ENCODE data around the gene GRK5.
A peak's percentile ranks its signal among the peaks of the same experiment; 100 is the strongest.

Gene GRK5

GRCh38 chr10:119347181-119347974 is 140.0 kb downstream of the GRK5 start:
- Histone ChIP-seq H3K4me3 (ENCODE audit: low read length in 2 of 2) (no peak overlapping the region), H4K8ac (ENCODE audit: low read depth, low read length) (no peak overlapping the region), H3K27me3 (ENCODE audit: control insufficient read depth in 3 of 3, insufficient read depth in 3 of 3, low read depth in 1 of 3, low read length in 3 of 3) (no peaks in the 10 kb centered on the region), H3K79me1 (ENCODE audit: low read depth, low read length) (peaks cover 2% of the 10 kb centered on the region), H3K4ac (ENCODE audit: low read length) (no peak overlapping the region), H3K18ac (ENCODE audit: low read length) (no peak overlapping the region), H2AK5ac (ENCODE audit: low read depth, low read length) (no peak overlapping the region), H3K4me2 (ENCODE audit: insufficient read depth, low read length, poor library complexity, severe bottlenecking) (no peak overlapping the region), H3K36me3 (replicated peaks in 1 of 2; ENCODE audit: control insufficient read depth in 2 of 2, insufficient read depth in 2 of 2, low read length in 2 of 2) (peaks cover 0 to 3% of the 10 kb centered on the region in 2 donors), H3K9me3 (replicated peaks in 1 of 2; ENCODE audit: control insufficient read depth in 2 of 2, insufficient read depth in 1 of 2, low read depth in 1 of 2, low read length in 2 of 2) (peaks cover 3 to 15% of the 10 kb centered on the region in 2 donors), H3K27ac (replicated peaks; ENCODE audit: low read length) (no peak overlapping the region), H2BK5ac (ENCODE audit: low read length) (no peak overlapping the region), H2BK120ac (ENCODE audit: low read depth, low read length) (no peak overlapping the region), H2BK15ac (ENCODE audit: low read length) (no peak overlapping the region), H2BK12ac (ENCODE audit: low read length) (no peak overlapping the region), H3K14ac (ENCODE audit: low read length) (peak overlapping the region; percentile 43), H4K91ac (ENCODE audit: low read depth, low read length, poor library complexity) (no peak overlapping the region), H3K23ac (ENCODE audit: low read depth, low read length, poor library complexity) (peak overlapping the region; percentile 15), H2AFZ (ENCODE audit: low read length) (no peak overlapping the region), H3K4me1 (ENCODE audit: control insufficient read depth in 2 of 2, insufficient read depth in 1 of 2, low read depth in 1 of 2, low read length in 2 of 2) (peaks cover 0 to 8% of the 10 kb centered on the region in 2 donors), H3K9ac (ENCODE audit: low read depth, low read length, poor library complexity) (no peak overlapping the region)
- WGBS, 2 donors (ENCODE audit: extremely low coverage in 2 of 2, insufficient read length in 2 of 2, insufficient replicate concordance in 1 of 2), result no CpG with 5 or more reads among the region's 17 CpGs
- no peak for DNase-seq (ENCODE audit: low spot score)

GRCh38 chr10:119348106-119348505 is 140.7 kb downstream of the GRK5 start:
- Histone ChIP-seq H3K27me3 (ENCODE audit: control insufficient read depth in 3 of 3, insufficient read depth in 3 of 3, low read depth in 1 of 3, low read length in 3 of 3) (no peaks in the 10 kb centered on the region), H4K8ac (ENCODE audit: low read depth, low read length) (no peak overlapping the region), H2AK5ac (ENCODE audit: low read depth, low read length) (no peak overlapping the region), H3K4ac (ENCODE audit: low read length) (no peak overlapping the region), H2AFZ (ENCODE audit: low read length) (no peak overlapping the region), H4K91ac (ENCODE audit: low read depth, low read length, poor library complexity) (no peak overlapping the region), H3K4me3 (ENCODE audit: low read length in 2 of 2) (no peak overlapping the region), H2BK5ac (ENCODE audit: low read length) (no peak overlapping the region), H2BK120ac (ENCODE audit: low read depth, low read length) (no peak overlapping the region), H3K27ac (replicated peaks; ENCODE audit: low read length) (no peak overlapping the region), H3K9me3 (replicated peaks in 1 of 2; ENCODE audit: control insufficient read depth in 2 of 2, insufficient read depth in 1 of 2, low read depth in 1 of 2, low read length in 2 of 2) (peaks cover 3 to 15% of the 10 kb centered on the region in 2 donors), H3K4me2 (ENCODE audit: insufficient read depth, low read length, poor library complexity, severe bottlenecking) (no peak overlapping the region), H3K4me1 (ENCODE audit: control insufficient read depth in 2 of 2, insufficient read depth in 1 of 2, low read depth in 1 of 2, low read length in 2 of 2) (peaks cover 0 to 8% of the 10 kb centered on the region in 2 donors), H2BK15ac (ENCODE audit: low read length) (no peak overlapping the region), H3K9ac (ENCODE audit: low read depth, low read length, poor library complexity) (no peak overlapping the region), H3K23ac (ENCODE audit: low read depth, low read length, poor library complexity) (no peak overlapping the region), H3K79me1 (ENCODE audit: low read depth, low read length) (peaks cover 2% of the 10 kb centered on the region), H3K14ac (ENCODE audit: low read length) (no peak overlapping the region), H3K36me3 (replicated peaks in 1 of 2; ENCODE audit: control insufficient read depth in 2 of 2, insufficient read depth in 2 of 2, low read length in 2 of 2) (peaks cover 0 to 3% of the 10 kb centered on the region in 2 donors), H2BK12ac (ENCODE audit: low read length) (no peak overlapping the region), H3K18ac (ENCODE audit: low read length) (no peak overlapping the region)
- DNase-seq (ENCODE audit: low spot score), result no peak
- WGBS, 2 donors (ENCODE audit: extremely low coverage in 2 of 2, insufficient read length in 2 of 2, insufficient replicate concordance in 1 of 2), result no CpG with 5 or more reads among the region's 5 CpGs

GRCh38 chr10:119348516-119349240 is 141.3 kb downstream of the GRK5 start:
- no CpG with 5 or more reads among the region's 15 CpGs for WGBS, 2 donors (ENCODE audit: extremely low coverage in 2 of 2, insufficient read length in 2 of 2, insufficient replicate concordance in 1 of 2)
- no peak overlapping the region for H2BK12ac ChIP-seq (ENCODE audit: low read length)
- no peak overlapping the region for H3K4ac ChIP-seq (ENCODE audit: low read length)
- H3K27me3 ChIP-seq (ENCODE audit: control insufficient read depth in 3 of 3, insufficient read depth in 3 of 3, low read depth in 1 of 3, low read length in 3 of 3), result no peaks in the 10 kb centered on the region
- H2AK5ac ChIP-seq (ENCODE audit: low read depth, low read length), result no peak overlapping the region
- no peak overlapping the region for H4K8ac ChIP-seq (ENCODE audit: low read depth, low read length)
- H2BK120ac ChIP-seq (ENCODE audit: low read depth, low read length), result no peak overlapping the region
- no peak overlapping the region for H3K9ac ChIP-seq (ENCODE audit: low read depth, low read length, poor library complexity)
- no peak overlapping the region for H3K14ac ChIP-seq (ENCODE audit: low read length)
- H2BK5ac ChIP-seq (ENCODE audit: low read length), result peak overlapping the region; percentile 9
- no peak overlapping the region for H4K91ac ChIP-seq (ENCODE audit: low read depth, low read length, poor library complexity)
- H3K4me1 ChIP-seq (ENCODE audit: control insufficient read depth in 2 of 2, insufficient read depth in 1 of 2, low read depth in 1 of 2, low read length in 2 of 2), result peaks cover 0 to 8% of the 10 kb centered on the region in 2 donors
- no peak for DNase-seq (ENCODE audit: low spot score)
- no peak overlapping the region for H2BK15ac ChIP-seq (ENCODE audit: low read length)
- H2AFZ ChIP-seq (ENCODE audit: low read length), result no peak overlapping the region
- H3K36me3 ChIP-seq (replicated peaks in 1 of 2; ENCODE audit: control insufficient read depth in 2 of 2, insufficient read depth in 2 of 2, low read length in 2 of 2), result peaks cover 0 to 3% of the 10 kb centered on the region in 2 donors
- no peak overlapping the region for H3K4me2 ChIP-seq (ENCODE audit: insufficient read depth, low read length, poor library complexity, severe bottlenecking)
- no peak overlapping the region for H3K4me3 ChIP-seq (ENCODE audit: low read length in 2 of 2)
- no peak overlapping the region for H3K23ac ChIP-seq (ENCODE audit: low read depth, low read length, poor library complexity)
- peaks cover 2% of the 10 kb centered on the region for H3K79me1 ChIP-seq (ENCODE audit: low read depth, low read length)
- peak overlapping the region; percentile 68 for H3K18ac ChIP-seq (ENCODE audit: low read length)
- no peak overlapping the region for H3K27ac ChIP-seq (replicated peaks; ENCODE audit: low read length)
- peaks cover 3 to 15% of the 10 kb centered on the region in 2 donors for H3K9me3 ChIP-seq (replicated peaks in 1 of 2; ENCODE audit: control insufficient read depth in 2 of 2, insufficient read depth in 1 of 2, low read depth in 1 of 2, low read length in 2 of 2)

- peaks cover 3 to 15% of the 10 kb centered on the region in 2 donors for H3K9me3 ChIP-seq (replicated peaks in 1 of 2; ENCODE audit: control insufficient read depth in 2 of 2, insufficient read depth in 1 of 2, low read depth in 1 of 2, low read length in 2 of 2)
- no peak overlapping the region for H3K27ac ChIP-seq (replicated peaks; ENCODE audit: low read length)
- H4K91ac ChIP-seq (ENCODE audit: low read depth, low read length, poor library complexity), result no peak overlapping the region
- no peak overlapping the region for H3K4me2 ChIP-seq (ENCODE audit: insufficient read depth, low read length, poor library complexity, severe bottlenecking)
- no peak overlapping the region for H2BK12ac ChIP-seq (ENCODE audit: low read length)
- no peak overlapping the region for H2AK5ac ChIP-seq (ENCODE audit: low read depth, low read length)
- peak overlapping the region; percentile 17 for H3K18ac ChIP-seq (ENCODE audit: low read length)
- H3K9ac ChIP-seq (ENCODE audit: low read depth, low read length, poor library complexity), result no peak overlapping the region
- H3K14ac ChIP-seq (ENCODE audit: low read length), result no peak overlapping the region
- H3K4ac ChIP-seq (ENCODE audit: low read length), result no peak overlapping the region
- H3K79me1 ChIP-seq (ENCODE audit: low read depth, low read length), result peaks cover 2% of the 10 kb centered on the region
- DNase-seq (ENCODE audit: low spot score), result no peak
- H4K8ac ChIP-seq (ENCODE audit: low read depth, low read length), result no peak overlapping the region
- H2BK120ac ChIP-seq (ENCODE audit: low read depth, low read length), result no peak overlapping the region
- no peak overlapping the region for H2BK15ac ChIP-seq (ENCODE audit: low read length)
- no peaks in the 10 kb centered on the region for H3K27me3 ChIP-seq (ENCODE audit: control insufficient read depth in 3 of 3, insufficient read depth in 3 of 3, low read depth in 1 of 3, low read length in 3 of 3)
- no peak overlapping the region for H3K4me3 ChIP-seq (ENCODE audit: low read length in 2 of 2)
- peaks cover 0 to 3% of the 10 kb centered on the region in 2 donors for H3K36me3 ChIP-seq (replicated peaks in 1 of 2; ENCODE audit: control insufficient read depth in 2 of 2, insufficient read depth in 2 of 2, low read length in 2 of 2)
- H2AFZ ChIP-seq (ENCODE audit: low read length), result no peak overlapping the region
- no peak overlapping the region for H3K23ac ChIP-seq (ENCODE audit: low read depth, low read length, poor library complexity)
- peak overlapping the region; percentile 9 for H2BK5ac ChIP-seq (ENCODE audit: low read length)
- WGBS, 2 donors (ENCODE audit: extremely low coverage in 2 of 2, insufficient read length in 2 of 2, insufficient replicate concordance in 1 of 2), result no CpG with 5 or more reads among the region's 5 CpGs
- peaks cover 0 to 8% of the 10 kb centered on the region in 2 donors for H3K4me1 ChIP-seq (ENCODE audit: control insufficient read depth in 2 of 2, insufficient read depth in 1 of 2, low read depth in 1 of 2, low read length in 2 of 2)
Measured at GRCh38 chr10:119349341-119349740, 142.0 kb downstream of the GRK5 start.
